Stimulated activated naive CD8-positive, alpha-beta T cell treated with anti-CD3 and anti-CD28 coated beads, Interleukin-15, amount 100 ng/mL, for 72 hours (primary cell): ENCODE results near the gene CCL15.

Experiments
- ATAC-seq: fragments of 150-1000 bp; cut with Tn5 transposase; 2 replicates; pipeline ENCODE4 v1.10.0; 2021; ENCODE audit warnings: mild to moderate bottlenecking, moderate library complexity
- DNase-seq, 2 donors: peaks; one replicate each; pipeline ENCODE4 v3.0.0; 2021 to 2022
- H3K27ac Mint-ChIP-seq, 2 donors: one replicate each; pipeline ENCODE4 v1.8.0; 2022; ENCODE audit warnings: mild to moderate bottlenecking in 2 of 2, mixed read lengths in 2 of 2, moderate library complexity in 2 of 2
- H3K27me3 Mint-ChIP-seq: one replicate; pipeline ENCODE4 v1.8.0; 2022; ENCODE audit warnings: mixed read lengths
- H3K4me1 Mint-ChIP-seq: one replicate; pipeline ENCODE4 v1.8.0; 2022; ENCODE audit warnings: mild to moderate bottlenecking, mixed read lengths
- H3K4me3 Mint-ChIP-seq, 2 donors: one replicate each; pipeline ENCODE4 v1.8.0; 2022; ENCODE audit warnings: mild to moderate bottlenecking in 2 of 2, mixed read lengths in 2 of 2, moderate library complexity in 1 of 2
- H3K9me3 Mint-ChIP-seq, 2 donors: one replicate each; pipeline ENCODE4 v1.8.0; 2022; ENCODE audit warnings: mixed read lengths in 2 of 2

CCL15 gene

DNA sequence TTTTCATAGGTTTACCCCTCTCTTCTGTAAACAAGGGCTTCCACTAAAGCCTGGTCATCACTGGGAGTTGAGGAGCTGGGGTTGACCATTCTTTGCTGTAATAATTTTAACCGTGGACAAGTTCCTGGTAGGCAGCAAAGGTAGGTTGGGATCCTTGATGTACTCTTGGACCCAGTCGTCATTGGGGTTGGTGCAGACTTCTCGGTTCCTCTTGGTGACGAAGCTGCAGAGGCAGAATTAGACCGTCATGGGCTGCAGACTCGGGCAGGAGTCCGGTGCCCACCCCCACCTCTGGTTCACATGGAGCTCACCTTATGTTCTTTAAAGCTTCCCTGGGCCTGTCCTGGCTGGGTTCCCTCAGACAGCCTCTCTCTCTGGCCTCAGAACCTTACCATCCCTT, 23.8 kb downstream of the CCL15 start:
- Mint-ChIP-seq H3K27me3 (peaks cover 8% of the 10 kb centered on the region), H3K9me3 (no peaks in the 10 kb centered on the region), H3K4me1 (no peaks in the 10 kb centered on the region), H3K4me3 (no peak overlapping the region), H3K27ac (no peak overlapping the region)
- DNase-seq (no peak), ATAC-seq (no peak)

DNA sequence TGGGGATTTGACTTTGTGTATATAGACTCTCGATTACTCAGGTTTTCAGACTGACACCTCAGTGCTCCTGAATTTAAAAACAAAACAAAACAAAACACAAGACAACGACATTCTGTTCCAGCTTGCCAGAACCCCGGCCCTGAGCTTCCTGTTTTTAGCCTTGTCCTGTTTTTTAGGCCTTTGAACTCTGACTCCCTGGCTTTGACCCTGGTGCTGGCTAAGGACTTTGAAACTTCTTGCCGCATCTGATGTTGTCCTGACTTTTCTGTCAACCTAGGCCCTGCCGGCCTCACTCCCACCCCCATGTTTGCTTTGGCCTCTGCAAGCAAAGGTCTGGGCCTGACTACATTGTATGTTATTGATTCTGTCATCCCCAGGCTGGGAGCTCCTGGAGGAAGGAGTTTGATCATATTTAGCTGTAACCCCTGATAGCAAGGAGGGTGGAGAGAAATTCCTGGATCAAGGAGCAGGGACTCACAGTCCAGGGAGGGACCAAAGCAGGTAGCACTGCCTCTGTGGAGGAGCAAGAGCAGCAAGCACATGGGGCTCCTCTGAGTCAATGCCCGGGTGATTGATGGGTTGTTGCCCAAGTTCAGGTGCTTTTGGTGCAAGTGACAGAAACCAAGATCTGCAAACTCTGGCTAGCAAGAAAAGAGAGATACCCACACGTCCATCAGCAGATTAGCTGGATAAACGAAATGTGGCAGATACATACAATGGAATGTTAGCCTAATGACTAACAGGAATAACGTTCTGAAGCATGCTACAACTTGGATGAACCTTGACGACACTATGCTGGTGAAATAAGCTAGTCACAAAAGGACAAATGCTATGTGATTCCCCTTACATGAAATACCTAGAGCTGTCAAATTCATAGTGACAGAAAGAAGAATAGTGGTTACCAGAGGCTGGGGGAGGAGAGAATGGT, 27.8 kb downstream of the CCL15 start:
- ATAC-seq (no peak), DNase-seq (no peak)
- no peak overlapping the region for H3K27ac Mint-ChIP-seq
- peaks cover 10% of the 10 kb centered on the region for H3K4me1 Mint-ChIP-seq
- no peaks in the 10 kb centered on the region for H3K9me3 Mint-ChIP-seq
- H3K27me3 Mint-ChIP-seq = peaks cover 8% of the 10 kb centered on the region
- H3K4me3 Mint-ChIP-seq = no peak overlapping the region

DNA sequence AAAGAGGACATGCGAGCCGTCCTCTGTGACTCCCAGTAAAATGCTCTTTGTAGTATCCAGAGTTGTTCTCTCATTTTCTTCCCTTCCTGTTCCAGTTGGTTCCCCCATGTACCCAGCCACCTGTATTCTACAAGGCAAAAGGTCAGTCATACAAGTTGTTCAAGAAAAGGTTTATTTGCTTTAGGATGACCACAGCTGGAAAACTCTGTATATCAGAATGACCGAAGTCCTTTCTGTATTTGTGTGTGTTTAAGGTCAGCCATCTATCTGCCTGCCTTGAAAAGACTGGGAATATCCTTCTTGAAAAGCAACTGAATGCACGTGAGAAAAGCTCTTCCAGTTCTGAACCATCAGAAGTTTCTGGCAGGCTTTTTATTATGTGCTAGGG, 28.4 kb downstream of the CCL15 start:
- Mint-ChIP-seq H3K27me3 (peaks cover 4% of the 10 kb centered on the region), H3K4me3 (no peak overlapping the region), H3K27ac (peak overlapping the region in 1 of 2 donors; percentile 38), H3K4me1 (peaks cover 10% of the 10 kb centered on the region), H3K9me3 (no peaks in the 10 kb centered on the region)
- ATAC-seq = no peak
- no peak for DNase-seq

- Mint-ChIP-seq H3K27me3 (peaks cover under 1% of the 10 kb centered on the region), H3K4me1 (peaks cover 10% of the 10 kb centered on the region), H3K27ac (no peak overlapping the region), H3K4me3 (no peak overlapping the region), H3K9me3 (no peaks in the 10 kb centered on the region)
- ATAC-seq (no peak), DNase-seq (no peak)
Observed at GRCh38 chr17:35972535-35972934, 28.8 kb downstream of the CCL15 start.

GRCh38 chr17:35972066-35972465, 29.3 kb downstream of the CCL15 start:
- H3K9me3 Mint-ChIP-seq = no peaks in the 10 kb centered on the region
- H3K4me1 Mint-ChIP-seq = peaks cover 10% of the 10 kb centered on the region
- H3K27ac Mint-ChIP-seq = no peak overlapping the region
- H3K27me3 Mint-ChIP-seq = no peaks in the 10 kb centered on the region
- DNase-seq (no peak), ATAC-seq (no peak)
- no peak overlapping the region for H3K4me3 Mint-ChIP-seq

- no peak overlapping the region for H3K27ac Mint-ChIP-seq
Observed at GRCh38 chr17:35969558-35970380, 31.6 kb downstream of the CCL15 start.

GRCh38 chr17:35968520-35969054, 32.8 kb downstream of the CCL15 start:
- H3K4me3 Mint-ChIP-seq = no peak overlapping the region
- no peaks in the 10 kb centered on the region for H3K27me3 Mint-ChIP-seq
- DNase-seq = no peak
- H3K4me1 Mint-ChIP-seq = peaks cover 10% of the 10 kb centered on the region
- H3K9me3 Mint-ChIP-seq = no peaks in the 10 kb centered on the region
- no peak for ATAC-seq
- H3K27ac Mint-ChIP-seq = no peak overlapping the region

More at GRCh38 chr17:35969558-35970380, 31.6 kb downstream of the CCL15 start:
- Mint-ChIP-seq H3K27me3 (no peaks in the 10 kb centered on the region), H3K9me3 (no peaks in the 10 kb centered on the region), H3K4me3 (no peak overlapping the region), H3K4me1 (peaks cover 10% of the 10 kb centered on the region)
- peak; percentile 56 for ATAC-seq
- peak; percentile 62 to 63 for DNase-seq

DNA sequence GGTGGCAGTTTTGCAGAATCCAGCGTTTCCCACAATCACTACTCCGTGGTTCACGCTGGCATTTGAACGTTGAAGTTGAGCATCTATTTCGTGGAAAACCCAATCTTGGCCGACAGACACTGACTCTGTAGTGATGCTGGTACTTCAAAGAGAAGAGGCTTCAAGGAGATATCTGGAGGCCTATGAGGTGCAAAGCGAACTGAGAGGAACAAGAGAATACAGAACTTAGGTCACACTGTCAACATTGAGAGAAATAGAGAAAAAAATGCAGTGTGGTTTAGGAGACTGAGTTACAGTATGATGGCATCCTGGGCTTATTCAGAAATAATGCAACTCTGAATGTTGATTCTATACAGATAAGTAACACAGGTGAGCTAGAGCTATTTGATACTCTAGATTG, 36.1 kb downstream of the CCL15 start:
- Mint-ChIP-seq H3K27me3 (no peaks in the 10 kb centered on the region), H3K4me3 (no peak overlapping the region), H3K27ac (no peak overlapping the region), H3K9me3 (no peaks in the 10 kb centered on the region), H3K4me1 (peaks cover 10% of the 10 kb centered on the region)
- DNase-seq = no peak
- no peak for ATAC-seq

GRCh38 chr17:35963663-35964062, 37.7 kb downstream of the CCL15 start:
- Mint-ChIP-seq H3K4me3 (no peak overlapping the region), H3K9me3 (no peaks in the 10 kb centered on the region), H3K4me1 (no peaks in the 10 kb centered on the region), H3K27ac (no peak overlapping the region), H3K27me3 (no peaks in the 10 kb centered on the region)
- no peak for DNase-seq
- no peak for ATAC-seq

DNA sequence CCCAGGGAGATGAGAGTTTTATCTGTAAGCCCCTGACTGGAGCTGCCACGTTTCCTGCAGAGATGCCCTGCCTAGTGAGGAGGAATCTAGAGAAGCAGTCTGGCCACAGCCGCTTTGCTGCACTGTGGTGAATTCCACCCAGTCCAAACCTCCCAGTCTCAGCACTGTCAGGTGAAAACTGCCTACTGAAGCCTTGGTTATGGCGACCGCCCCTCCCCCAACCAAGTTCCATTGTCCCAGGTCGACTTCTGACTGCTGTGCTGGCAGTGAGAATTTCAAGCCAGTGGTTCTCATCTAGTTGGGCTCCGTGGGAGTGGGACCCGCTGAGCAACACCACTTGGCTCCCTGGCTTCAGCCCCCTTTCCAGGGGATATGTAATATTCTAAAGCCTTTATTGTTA, 47.6 kb downstream of the CCL15 start:
- Mint-ChIP-seq H3K9me3 (no peaks in the 10 kb centered on the region), H3K4me3 (no peak overlapping the region), H3K27ac (no peak overlapping the region), H3K4me1 (no peaks in the 10 kb centered on the region), H3K27me3 (peaks cover 11% of the 10 kb centered on the region)
- no peak for ATAC-seq
- DNase-seq = no peak

DNA sequence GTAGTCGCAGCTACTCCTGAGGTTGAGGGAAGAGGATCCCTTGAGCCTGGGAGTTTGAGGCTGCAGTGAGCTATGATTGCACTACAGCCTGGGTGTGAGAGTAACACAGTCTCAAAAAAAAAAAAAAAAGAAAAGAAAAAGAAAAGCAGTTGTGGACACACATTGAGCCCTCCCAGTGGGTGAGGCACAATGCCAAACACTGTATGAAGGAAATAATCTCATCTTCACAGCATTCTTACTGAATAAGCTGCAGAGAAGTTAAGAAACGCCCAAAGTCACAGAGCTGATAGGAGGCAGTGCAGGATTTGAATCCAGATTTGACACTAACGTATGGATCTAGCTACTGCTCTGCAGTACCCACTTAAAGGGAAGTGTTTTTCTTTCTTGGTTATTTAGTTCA, 52.0 kb downstream of the CCL15 start:
- Mint-ChIP-seq H3K27me3 (no peaks in the 10 kb centered on the region), H3K27ac (no peak overlapping the region), H3K4me3 (no peak overlapping the region), H3K9me3 (no peaks in the 10 kb centered on the region), H3K4me1 (no peaks in the 10 kb centered on the region)
- no peak for ATAC-seq
- no peak for DNase-seq

DNA sequence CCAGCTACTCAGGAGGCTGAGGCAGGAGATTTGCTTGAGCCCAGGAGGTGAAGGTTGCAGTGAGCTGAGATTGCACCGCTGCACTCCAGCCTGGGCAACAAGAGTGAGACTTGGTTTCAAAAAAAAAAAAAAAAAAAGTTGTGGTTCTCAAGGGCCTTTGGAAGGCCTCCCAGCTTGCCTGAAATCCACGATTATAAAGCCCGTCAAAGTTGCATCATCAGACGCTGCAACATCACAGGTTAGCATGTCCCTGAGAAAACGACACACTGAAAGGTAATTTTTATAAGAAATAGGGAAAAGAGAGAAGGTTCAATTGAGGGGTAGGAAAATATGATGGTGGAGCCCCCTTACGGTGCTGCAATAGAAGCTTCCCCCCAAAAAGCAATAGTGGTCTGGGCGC, 53.3 kb downstream of the CCL15 start:
- no peaks in the 10 kb centered on the region for H3K27me3 Mint-ChIP-seq
- ATAC-seq = no peak
- no peaks in the 10 kb centered on the region for H3K4me1 Mint-ChIP-seq
- H3K4me3 Mint-ChIP-seq = no peak overlapping the region
- H3K9me3 Mint-ChIP-seq = no peaks in the 10 kb centered on the region
- H3K27ac Mint-ChIP-seq = peak overlapping the region in 1 of 2 donors; percentile 27
- DNase-seq = no peak
